WTC11 (cell line): ENCODE results near the gene SPRR2D. TPM values are rescaled to one million over a fixed set of nuclear protein-coding genes. Genes with fewer than 3 reads are reported as not detected.

Source experiments
- ATAC-seq: fragments of 200-7000 bp; cut with Tn5 transposase; 2 replicates; pipeline ENCODE4 v1.10.0; 2021; ENCODE audit warnings: mild to moderate bottlenecking, moderate library complexity
- CTCF ChIA-PET: fragments of 300-600 bp; sonication (Branson Sonifier 250); formaldehyde crosslinking; loops from one replicate; lab custom pipeline; 2021; ENCODE audit warnings: antibody characterized with exemption; lab: Charles Lee
- POLR2A ChIA-PET: fragments of 350-600 bp; sonication (Branson Sonifier 250); formaldehyde crosslinking; loops from one replicate; lab custom pipeline; 2021; ENCODE audit warnings: antibody characterized with exemption; lab: Charles Lee
- DNase-seq: peaks from one replicate; pipeline ENCODE4 v3.0.0; 2021; ENCODE audit warnings: low spot score
- H3K27ac Mint-ChIP-seq: 2 replicates; pipeline ENCODE4 v1.8.0; 2021; ENCODE audit warnings: mixed read lengths
- H3K27me3 Mint-ChIP-seq: 2 replicates; pipeline ENCODE4 v1.8.0; 2021; ENCODE audit warnings: low read depth, mild to moderate bottlenecking, moderate library complexity, mixed read lengths
- H3K36me3 Mint-ChIP-seq: 2 replicates; pipeline ENCODE4 v1.8.0; 2021; ENCODE audit warnings: mixed read lengths
- H3K4me1 Mint-ChIP-seq: 2 replicates; pipeline ENCODE4 v1.8.0; 2022; ENCODE audit warnings: mixed read lengths
- H3K4me3 Mint-ChIP-seq: 2 replicates; pipeline ENCODE4 v1.8.0; 2021; ENCODE audit warnings: mild to moderate bottlenecking, moderate library complexity, mixed read lengths
- H3K9me3 Mint-ChIP-seq: 2 replicates; pipeline ENCODE4 v1.8.0; 2021; ENCODE audit warnings: mixed read lengths
- ATF1 ChIP-seq: sonication (generic); formaldehyde crosslinking; IDR thresholded peaks from 2 replicates; pipeline ENCODE4 v1.8.1; 2023; ENCODE audit warnings: mild to moderate bottlenecking, moderate library complexity, missing genetic modification reagents
- CREB1 ChIP-seq: sonication (generic); formaldehyde crosslinking; IDR thresholded peaks from 2 replicates; pipeline ENCODE4 v1.8.0; 2023; ENCODE audit warnings: mild to moderate bottlenecking, missing genetic modification reagents
- CREM ChIP-seq: sonication (generic); formaldehyde crosslinking; IDR thresholded peaks from 2 replicates; pipeline ENCODE4 v1.8.1; 2022; ENCODE audit warnings: mild to moderate bottlenecking, missing genetic modification reagents, moderate library complexity
- ETV6 ChIP-seq: sonication (generic); formaldehyde crosslinking; IDR thresholded peaks from 2 replicates; pipeline ENCODE4 v1.8.1; 2022; ENCODE audit warnings: mild to moderate bottlenecking, missing genetic modification reagents
- FOXK1 ChIP-seq: sonication (generic); formaldehyde crosslinking; IDR thresholded peaks from 2 replicates; pipeline ENCODE4 v1.8.0; 2022; ENCODE audit warnings: mild to moderate bottlenecking, moderate library complexity, missing genetic modification reagents
- IRF2 ChIP-seq: sonication (generic); formaldehyde crosslinking; IDR thresholded peaks from 2 replicates; pipeline ENCODE4 v1.8.0; 2022; ENCODE audit warnings: low read depth, missing genetic modification reagents, borderline replicate concordance
- NFYB ChIP-seq: sonication (generic); formaldehyde crosslinking; conservative IDR thresholded peaks from 2 replicates; pipeline ENCODE4 v1.8.0; 2022; ENCODE audit warnings: low read depth, missing genetic modification reagents
- PRRX2 ChIP-seq: fragments of 250-450 bp; sonication (Bioruptor Pico); IDR thresholded peaks from 2 replicates; pipeline ENCODE4 v1.8.0; 2021; ENCODE audit warnings: mild to moderate bottlenecking
- SOX15 ChIP-seq: fragments of 250-450 bp; sonication (Bioruptor Pico); IDR thresholded peaks from 2 replicates; pipeline ENCODE4 v1.9.0; 2021; ENCODE audit warnings: mild to moderate bottlenecking
- TP53 ChIP-seq: sonication (generic); formaldehyde crosslinking; IDR thresholded peaks from 2 replicates; pipeline ENCODE4 v1.8.1; 2023; ENCODE audit warnings: mild to moderate bottlenecking, missing genetic modification reagents
- ZBTB21 ChIP-seq: sonication (generic); formaldehyde crosslinking; IDR thresholded peaks from 2 replicates; pipeline ENCODE4 v1.8.1; 2023; ENCODE audit warnings: mild to moderate bottlenecking, missing genetic modification reagents, borderline replicate concordance
- ZNF232 ChIP-seq: sonication (generic); formaldehyde crosslinking; IDR thresholded peaks from 2 replicates; pipeline ENCODE4 v1.8.0; 2022; ENCODE audit warnings: mild to moderate bottlenecking, missing genetic modification reagents
- ZNF317 ChIP-seq: sonication (generic); formaldehyde crosslinking; IDR thresholded peaks from 2 replicates; pipeline ENCODE4 v1.8.1; 2023; ENCODE audit warnings: low read depth, mild to moderate bottlenecking, moderate library complexity, missing genetic modification reagents, borderline replicate concordance
- ZNF416 ChIP-seq: fragments of 250-450 bp; sonication (Bioruptor Pico); IDR thresholded peaks from 2 replicates; pipeline ENCODE4 v1.9.0; 2021; ENCODE audit warnings: mild to moderate bottlenecking, inconsistent platforms
- total RNA-seq: library from RNA; stranded (reverse); gene quantifications from 3 replicates; pipeline ENCODE4 v1.2.3, GENCODE V29; 2021
- TF ChIP-seq, protein P1 (sequence below): fragments of 250-450 bp; sonication (Bioruptor Pico); IDR thresholded peaks from 2 replicates; pipeline ENCODE4 v1.9.0; 2021; ENCODE audit warnings: moderate library complexity, mild to moderate bottlenecking, inconsistent platforms, borderline replicate concordance
- TF ChIP-seq, protein P2 (sequence below): sonication (generic); formaldehyde crosslinking; IDR thresholded peaks from 2 replicates; pipeline ENCODE4 v1.8.0; 2023; ENCODE audit warnings: missing genetic modification reagents, mild to moderate bottlenecking, borderline replicate concordance
- TF ChIP-seq, protein P3 (sequence below): sonication (generic); formaldehyde crosslinking; IDR thresholded peaks from 2 replicates; pipeline ENCODE4 v1.8.1; 2023; ENCODE audit warnings: mild to moderate bottlenecking, missing genetic modification reagents, borderline replicate concordance

SPRR2D gene
- total RNA-seq, 1 experiment from 2014 or later: not detected

DNA sequence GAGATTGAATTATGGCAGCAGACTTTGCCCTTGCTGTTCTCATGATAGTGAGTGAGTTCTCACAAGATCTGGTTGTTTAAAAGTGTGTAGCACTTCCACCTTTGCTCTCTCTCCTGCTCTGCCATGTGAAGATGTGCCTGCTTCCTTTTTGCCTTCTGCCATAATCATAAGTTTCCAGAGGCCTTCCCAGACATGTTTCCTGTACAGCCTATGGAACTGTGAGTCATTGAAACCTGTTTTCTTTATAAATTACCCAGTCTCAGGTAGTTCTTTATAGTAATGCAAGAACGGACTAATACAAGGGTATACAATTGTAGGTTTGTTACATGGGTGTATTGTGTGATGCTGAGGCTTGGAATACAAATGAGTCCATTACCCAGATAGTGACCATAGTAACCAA, 5.7 kb downstream of the SPRR2D start:
- Mint-ChIP-seq H3K27me3 (no peaks in the 10 kb centered on the region), H3K9me3 (no peaks in the 10 kb centered on the region), H3K27ac (no peak overlapping the region), H3K4me3 (no peak overlapping the region), H3K4me1 (peaks cover 14% of the 10 kb centered on the region), H3K36me3 (no peaks in the 10 kb centered on the region)
- TF ChIP-seq ZNF317 (CRISPR knock-in tag) (no peak), FOXK1 (CRISPR knock-in tag) (no peak), TP53 (no peak), SOX15 (CRISPR knock-in tag) (no peak), ATF1 (CRISPR knock-in tag) (no peak), ZBTB21 (CRISPR knock-in tag) (no peak), ETV6 (CRISPR knock-in tag) (no peak)
- TF ChIP-seq, protein P1, sequence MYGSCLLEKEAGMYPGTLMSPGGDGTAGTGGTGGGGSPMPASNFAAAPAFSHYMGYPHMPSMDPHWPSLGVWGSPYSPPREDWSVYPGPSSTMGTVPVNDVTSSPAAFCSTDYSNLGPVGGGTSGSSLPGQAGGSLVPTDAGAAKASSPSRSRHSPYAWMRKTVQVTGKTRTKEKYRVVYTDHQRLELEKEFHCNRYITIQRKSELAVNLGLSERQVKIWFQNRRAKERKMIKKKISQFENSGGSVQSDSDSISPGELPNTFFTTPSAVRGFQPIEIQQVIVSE (CRISPR knock-in tag): no peak
- TF ChIP-seq, protein P2, sequence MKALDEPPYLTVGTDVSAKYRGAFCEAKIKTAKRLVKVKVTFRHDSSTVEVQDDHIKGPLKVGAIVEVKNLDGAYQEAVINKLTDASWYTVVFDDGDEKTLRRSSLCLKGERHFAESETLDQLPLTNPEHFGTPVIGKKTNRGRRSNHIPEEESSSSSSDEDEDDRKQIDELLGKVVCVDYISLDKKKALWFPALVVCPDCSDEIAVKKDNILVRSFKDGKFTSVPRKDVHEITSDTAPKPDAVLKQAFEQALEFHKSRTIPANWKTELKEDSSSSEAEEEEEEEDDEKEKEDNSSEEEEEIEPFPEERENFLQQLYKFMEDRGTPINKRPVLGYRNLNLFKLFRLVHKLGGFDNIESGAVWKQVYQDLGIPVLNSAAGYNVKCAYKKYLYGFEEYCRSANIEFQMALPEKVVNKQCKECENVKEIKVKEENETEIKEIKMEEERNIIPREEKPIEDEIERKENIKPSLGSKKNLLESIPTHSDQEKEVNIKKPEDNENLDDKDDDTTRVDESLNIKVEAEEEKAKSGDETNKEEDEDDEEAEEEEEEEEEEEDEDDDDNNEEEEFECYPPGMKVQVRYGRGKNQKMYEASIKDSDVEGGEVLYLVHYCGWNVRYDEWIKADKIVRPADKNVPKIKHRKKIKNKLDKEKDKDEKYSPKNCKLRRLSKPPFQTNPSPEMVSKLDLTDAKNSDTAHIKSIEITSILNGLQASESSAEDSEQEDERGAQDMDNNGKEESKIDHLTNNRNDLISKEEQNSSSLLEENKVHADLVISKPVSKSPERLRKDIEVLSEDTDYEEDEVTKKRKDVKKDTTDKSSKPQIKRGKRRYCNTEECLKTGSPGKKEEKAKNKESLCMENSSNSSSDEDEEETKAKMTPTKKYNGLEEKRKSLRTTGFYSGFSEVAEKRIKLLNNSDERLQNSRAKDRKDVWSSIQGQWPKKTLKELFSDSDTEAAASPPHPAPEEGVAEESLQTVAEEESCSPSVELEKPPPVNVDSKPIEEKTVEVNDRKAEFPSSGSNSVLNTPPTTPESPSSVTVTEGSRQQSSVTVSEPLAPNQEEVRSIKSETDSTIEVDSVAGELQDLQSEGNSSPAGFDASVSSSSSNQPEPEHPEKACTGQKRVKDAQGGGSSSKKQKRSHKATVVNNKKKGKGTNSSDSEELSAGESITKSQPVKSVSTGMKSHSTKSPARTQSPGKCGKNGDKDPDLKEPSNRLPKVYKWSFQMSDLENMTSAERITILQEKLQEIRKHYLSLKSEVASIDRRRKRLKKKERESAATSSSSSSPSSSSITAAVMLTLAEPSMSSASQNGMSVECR (CRISPR knock-in tag): no peak
- DNase-seq: no peak
- CTCF ChIA-PET: interaction anchor here (2.1 kb wide), 1 partner anchor 157 kb away, joined by 7 read pairs; no protein-coding TSS in a partner anchor
- ATAC-seq: no peak
- POLR2A ChIA-PET: no interaction called here

DNA sequence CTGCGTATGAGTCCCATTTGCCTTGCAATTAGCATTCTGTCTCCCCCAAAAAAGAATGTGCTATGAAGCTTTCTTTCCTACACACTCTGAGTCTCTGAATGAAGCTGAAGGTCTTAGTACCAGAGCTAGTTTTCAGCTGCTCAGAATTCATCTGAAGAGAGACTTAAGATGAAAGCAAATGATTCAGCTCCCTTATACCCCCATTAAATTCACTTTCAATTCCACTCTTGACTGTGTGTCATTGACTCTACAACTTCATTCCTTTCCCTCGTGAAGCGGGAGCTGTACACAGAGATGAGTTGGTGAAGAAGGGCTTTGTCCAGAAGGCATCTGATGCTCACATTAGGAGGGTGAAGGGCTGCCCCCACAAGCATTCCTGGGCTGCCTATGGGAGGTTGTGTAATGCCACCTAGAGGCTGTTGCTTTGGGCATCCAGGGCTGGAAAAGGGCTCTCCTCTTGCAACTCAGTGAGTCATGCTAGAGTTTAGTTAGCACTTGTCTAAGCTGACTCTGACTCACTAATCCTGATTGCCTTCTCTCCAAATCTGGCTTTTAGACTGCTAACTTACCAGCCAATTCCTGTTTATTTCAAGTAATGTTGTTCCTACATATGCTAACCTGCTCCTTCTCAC, 8.1 kb downstream of the SPRR2D start:
- ATAC-seq (peak; percentile 99), DNase-seq (peak; percentile 59)
- Mint-ChIP-seq H3K9me3 (peaks cover 9% of the 10 kb centered on the region), H3K27me3 (no peaks in the 10 kb centered on the region), H3K27ac (no peak overlapping the region), H3K36me3 (no peaks in the 10 kb centered on the region), H3K4me3 (no peak overlapping the region), H3K4me1 (peaks cover 14% of the 10 kb centered on the region)
- ChIA-PET POLR2A (no interaction called here), CTCF (interaction anchor here (0.6 to 2.0 kb wide), 15 partner anchors 11 to 162 kb away, joined by 3 to 14 read pairs (median 3); partner anchors contain the start of gene SMCP)
- TF ChIP-seq ETV6 (CRISPR knock-in tag): no peak
- no peak for TF ChIP-seq ZNF232 (CRISPR knock-in tag)
- TF ChIP-seq CREM (CRISPR knock-in tag): no peak
- TF ChIP-seq IRF2 (CRISPR knock-in tag): no peak
- TF ChIP-seq ATF1 (CRISPR knock-in tag): no peak
- TF ChIP-seq NFYB (CRISPR knock-in tag): no peak
- TF ChIP-seq, protein P3, sequence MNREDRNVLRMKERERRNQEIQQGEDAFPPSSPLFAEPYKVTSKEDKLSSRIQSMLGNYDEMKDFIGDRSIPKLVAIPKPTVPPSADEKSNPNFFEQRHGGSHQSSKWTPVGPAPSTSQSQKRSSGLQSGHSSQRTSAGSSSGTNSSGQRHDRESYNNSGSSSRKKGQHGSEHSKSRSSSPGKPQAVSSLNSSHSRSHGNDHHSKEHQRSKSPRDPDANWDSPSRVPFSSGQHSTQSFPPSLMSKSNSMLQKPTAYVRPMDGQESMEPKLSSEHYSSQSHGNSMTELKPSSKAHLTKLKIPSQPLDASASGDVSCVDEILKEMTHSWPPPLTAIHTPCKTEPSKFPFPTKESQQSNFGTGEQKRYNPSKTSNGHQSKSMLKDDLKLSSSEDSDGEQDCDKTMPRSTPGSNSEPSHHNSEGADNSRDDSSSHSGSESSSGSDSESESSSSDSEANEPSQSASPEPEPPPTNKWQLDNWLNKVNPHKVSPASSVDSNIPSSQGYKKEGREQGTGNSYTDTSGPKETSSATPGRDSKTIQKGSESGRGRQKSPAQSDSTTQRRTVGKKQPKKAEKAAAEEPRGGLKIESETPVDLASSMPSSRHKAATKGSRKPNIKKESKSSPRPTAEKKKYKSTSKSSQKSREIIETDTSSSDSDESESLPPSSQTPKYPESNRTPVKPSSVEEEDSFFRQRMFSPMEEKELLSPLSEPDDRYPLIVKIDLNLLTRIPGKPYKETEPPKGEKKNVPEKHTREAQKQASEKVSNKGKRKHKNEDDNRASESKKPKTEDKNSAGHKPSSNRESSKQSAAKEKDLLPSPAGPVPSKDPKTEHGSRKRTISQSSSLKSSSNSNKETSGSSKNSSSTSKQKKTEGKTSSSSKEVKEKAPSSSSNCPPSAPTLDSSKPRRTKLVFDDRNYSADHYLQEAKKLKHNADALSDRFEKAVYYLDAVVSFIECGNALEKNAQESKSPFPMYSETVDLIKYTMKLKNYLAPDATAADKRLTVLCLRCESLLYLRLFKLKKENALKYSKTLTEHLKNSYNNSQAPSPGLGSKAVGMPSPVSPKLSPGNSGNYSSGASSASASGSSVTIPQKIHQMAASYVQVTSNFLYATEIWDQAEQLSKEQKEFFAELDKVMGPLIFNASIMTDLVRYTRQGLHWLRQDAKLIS (CRISPR knock-in tag): no peak
- TF ChIP-seq PRRX2: no peak
- no peak for TF ChIP-seq CREB1 (CRISPR knock-in tag)
- no peak for TF ChIP-seq ZNF416 (CRISPR knock-in tag)
